GM12891 (cell line): ENCODE results near the gene GALP.

Experiments used
- POLR2A ChIP-seq: IDR thresholded peaks from 2 replicates; pipeline ENCODE4 v1.6.1; 2011; ENCODE audit warnings: low read depth, low read length, control low read depth
- POLR2AphosphoS5 ChIP-seq: IDR thresholded peaks from 2 replicates; pipeline ENCODE4 v1.6.1; 2011; ENCODE audit warnings: low read depth, low read length, control low read depth
- SPI1 ChIP-seq: IDR thresholded peaks from 2 replicates; pipeline ENCODE4 v1.6.1; 2011; ENCODE audit warnings: low read depth, low read length, control low read depth
- TAF1 ChIP-seq: IDR thresholded peaks from 2 replicates; pipeline ENCODE4 v1.6.1; 2011; ENCODE audit warnings: low read depth, low read length, control low read depth

DNA sequence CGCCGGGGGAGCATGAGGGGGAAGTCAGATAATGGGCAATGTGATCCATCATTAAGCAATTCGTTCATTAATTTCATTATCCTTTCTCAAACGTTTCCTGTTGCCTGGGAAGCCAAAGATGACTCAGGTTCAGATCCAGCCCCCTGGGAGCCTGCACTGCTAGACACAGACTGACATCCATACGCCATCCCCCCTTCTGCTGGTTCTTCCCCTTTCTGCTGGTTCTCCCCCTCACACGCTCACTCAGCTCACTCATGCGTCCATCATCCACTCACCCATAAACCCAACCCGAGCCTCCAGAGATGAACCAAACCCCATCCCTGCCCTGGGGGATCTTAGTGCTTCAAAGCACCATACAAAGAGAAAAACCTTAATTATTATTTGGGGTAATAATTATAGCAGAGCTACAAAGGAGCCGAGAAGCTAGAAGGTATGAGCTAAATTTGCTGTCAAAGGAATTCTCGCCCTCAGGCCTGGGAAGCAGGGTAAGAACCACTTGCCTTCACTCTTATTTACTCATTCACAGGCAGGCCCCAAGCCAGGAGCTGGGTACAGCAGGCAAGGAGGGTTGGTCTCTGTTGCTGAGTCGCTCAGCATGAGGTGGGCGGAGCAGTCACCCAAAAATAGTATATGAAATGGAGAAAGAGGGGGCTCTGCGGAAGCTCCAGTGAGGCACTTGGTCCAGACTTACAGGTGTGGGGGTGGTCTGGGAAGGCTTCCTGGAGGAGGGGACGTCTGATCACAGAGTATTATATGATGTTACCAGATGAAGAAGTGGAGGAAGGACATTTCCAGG is 41.8 kb upstream of the GALP start:
- TF ChIP-seq POLR2A (no peak), POLR2AphosphoS5 (no peak), TAF1 (no peak), SPI1 (no peak)
